ENCODE results near the gene LOXL1. TPM values are rescaled to one million over a fixed set of nuclear protein-coding genes. Genes with fewer than 3 reads are reported as not detected.

Gene LOXL1
- total and polyA plus RNA-seq, 10 of the 15 experiments (the other 5 are each of a cell fraction or from before 2014, with no cell fraction given) = 0.07 to 0.15 TPM; not detected in 8

DNA sequence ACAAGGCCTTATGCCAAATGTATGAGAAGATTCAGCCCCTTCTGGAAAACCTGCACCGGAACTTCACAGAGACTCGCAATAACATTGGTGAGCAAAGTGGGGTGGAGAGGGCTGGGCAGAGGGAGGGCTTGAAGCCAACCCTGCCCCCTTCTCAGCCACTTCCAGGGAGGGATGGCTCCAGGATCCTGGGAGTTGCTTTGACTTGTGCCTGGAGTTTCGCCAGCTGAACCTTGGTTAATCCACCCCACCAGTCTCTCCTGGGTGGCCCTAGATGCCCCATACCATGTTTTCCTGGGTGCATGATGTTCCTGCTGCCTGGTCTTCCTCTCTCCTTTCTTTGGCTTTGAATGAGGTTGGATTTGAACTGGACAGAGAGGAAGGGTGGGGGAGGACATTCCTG lies 42.1 kb upstream of the LOXL1 start:
- H3K4me3 ChIP-seq = no peak overlapping the region
- peaks cover 0 to 4% of the 10 kb centered on the region in 2 experiments; a peak in 2 of 4 replicates for H3K27me3 ChIP-seq (replicated peaks in 1 of 2; ENCODE audit: control insufficient read depth in 2 of 2, insufficient read depth in 2 of 2, low read length in 1 of 2)
- 40% methylated on average over 3 of the region's 3 CpGs for WGBS (ENCODE audit: insufficient coverage, insufficient replicate concordance, low lambda C conversion rate, missing lambda C conversion rate)
- ChIA-PET SMC1A (ENCODE audit: uncharacterized antibody, unreplicated experiment) (no interaction called here), POLR2A (no interaction called here), CTCF (no interaction called here), RAD21 (ENCODE audit: unreplicated experiment) (no interaction called here)
- H4K20me1 ChIP-seq (ENCODE audit: control insufficient read depth, insufficient read depth) = no peaks in the 10 kb centered on the region
- no TSS peak for BruUV-seq (replicated peaks)
- intact Hi-C loops (cut with micrococcal nuclease; ENCODE audit: unreplicated experiment) (no loop called here), in situ Hi-C loops (cut with MboI) (no loop called here)
- TF ChIP-seq, protein P1, sequence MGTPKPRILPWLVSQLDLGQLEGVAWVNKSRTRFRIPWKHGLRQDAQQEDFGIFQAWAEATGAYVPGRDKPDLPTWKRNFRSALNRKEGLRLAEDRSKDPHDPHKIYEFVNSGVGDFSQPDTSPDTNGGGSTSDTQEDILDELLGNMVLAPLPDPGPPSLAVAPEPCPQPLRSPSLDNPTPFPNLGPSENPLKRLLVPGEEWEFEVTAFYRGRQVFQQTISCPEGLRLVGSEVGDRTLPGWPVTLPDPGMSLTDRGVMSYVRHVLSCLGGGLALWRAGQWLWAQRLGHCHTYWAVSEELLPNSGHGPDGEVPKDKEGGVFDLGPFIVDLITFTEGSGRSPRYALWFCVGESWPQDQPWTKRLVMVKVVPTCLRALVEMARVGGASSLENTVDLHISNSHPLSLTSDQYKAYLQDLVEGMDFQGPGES (IDR thresholded peaks at IDR 0.05) = no peak
- no peak for TF ChIP-seq TARDBP (IDR thresholded peaks at IDR 0.05; ENCODE audit: borderline replicate concordance)
- no peak for TF ChIP-seq SPI1 (IDR thresholded peaks at IDR 0.05; ENCODE audit: borderline replicate concordance, insufficient read depth, low read depth, low read length)
- TF ChIP-seq EED (IDR thresholded peaks at IDR 0.05; ENCODE audit: low read depth) = no peak
- no peak for TF ChIP-seq JUNB (IDR thresholded peaks at IDR 0.05)
- TF ChIP-seq SRF (IDR thresholded peaks at IDR 0.05; ENCODE audit: low read depth in 2 of 2, low read length in 2 of 2) = no peak
- no peak for TF ChIP-seq CHD4 (IDR thresholded peaks at IDR 0.05)
- TF ChIP-seq, protein P2, sequence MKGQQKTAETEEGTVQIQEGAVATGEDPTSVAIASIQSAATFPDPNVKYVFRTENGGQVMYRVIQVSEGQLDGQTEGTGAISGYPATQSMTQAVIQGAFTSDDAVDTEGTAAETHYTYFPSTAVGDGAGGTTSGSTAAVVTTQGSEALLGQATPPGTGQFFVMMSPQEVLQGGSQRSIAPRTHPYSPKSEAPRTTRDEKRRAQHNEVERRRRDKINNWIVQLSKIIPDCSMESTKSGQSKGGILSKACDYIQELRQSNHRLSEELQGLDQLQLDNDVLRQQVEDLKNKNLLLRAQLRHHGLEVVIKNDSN (IDR thresholded peaks at IDR 0.05; ENCODE audit: borderline replicate concordance, extremely low read length, insufficient read depth, low read depth, low read length) = no peak
- TF ChIP-seq MEF2B (IDR thresholded peaks at IDR 0.05; ENCODE audit: partially characterized antibody, poor library complexity, severe bottlenecking) = no peak
- no peak for TF ChIP-seq ZNF24 (IDR thresholded peaks at IDR 0.05)
- no peak for TF ChIP-seq MTA3 (IDR thresholded peaks at IDR 0.05; ENCODE audit: borderline replicate concordance, low read length)
- TF ChIP-seq, protein P3, sequence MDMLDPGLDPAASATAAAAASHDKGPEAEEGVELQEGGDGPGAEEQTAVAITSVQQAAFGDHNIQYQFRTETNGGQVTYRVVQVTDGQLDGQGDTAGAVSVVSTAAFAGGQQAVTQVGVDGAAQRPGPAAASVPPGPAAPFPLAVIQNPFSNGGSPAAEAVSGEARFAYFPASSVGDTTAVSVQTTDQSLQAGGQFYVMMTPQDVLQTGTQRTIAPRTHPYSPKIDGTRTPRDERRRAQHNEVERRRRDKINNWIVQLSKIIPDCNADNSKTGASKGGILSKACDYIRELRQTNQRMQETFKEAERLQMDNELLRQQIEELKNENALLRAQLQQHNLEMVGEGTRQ (IDR thresholded peaks at IDR 0.05; ENCODE audit: borderline replicate concordance, low read depth, low read length) = no peak
- no peak for TF ChIP-seq CHD1 (IDR thresholded peaks at IDR 0.05; ENCODE audit: low read depth, low read length)
- no peaks in the 10 kb centered on the region for H3K4me1 ChIP-seq (ENCODE audit: control insufficient read depth, insufficient read depth, low read length)
- H3K36me3 ChIP-seq (ENCODE audit: control insufficient read depth in 2 of 2, insufficient read depth in 2 of 2, low read length in 1 of 2) = no peaks in the 10 kb centered on the region
- H3K4me2 ChIP-seq (ENCODE audit: control insufficient read depth, insufficient read depth) = no peak overlapping the region
- DNase-seq (ENCODE audit: low read depth, low spot score) = no peak
- H3K9ac ChIP-seq (ENCODE audit: control insufficient read depth, insufficient read depth, low read length) = no peak overlapping the region
- H3K79me2 ChIP-seq (ENCODE audit: control insufficient read depth, insufficient read depth, low read length) = no peaks in the 10 kb centered on the region
- no peak for FAIRE-seq
- no peak overlapping the region for H3K27ac ChIP-seq (ENCODE audit: control insufficient read depth, insufficient read depth)
- H3K9me3 ChIP-seq (replicated peaks; ENCODE audit: control insufficient read depth, insufficient read depth, low read length) = no peaks in the 10 kb centered on the region
- ATAC-seq = no peak
- H2AFZ ChIP-seq (ENCODE audit: control insufficient read depth, low read depth, low read length) = no peak overlapping the region
